KMS-11 (cell line): ENCODE data around the gene ISCA2.

Experiments
- H2AFZ ChIP-seq: fragments of 200-600 bp; sonication (generic); 2 replicates; pipeline ENCODE4 v1.6.1; 2016; ENCODE audit warnings: antibody characterized with exemption, mixed run types, low read depth
- H3K27ac ChIP-seq: fragments of 200-600 bp; sonication (generic); 2 replicates; pipeline ENCODE4 v1.6.1; 2016; ENCODE audit warnings: mild to moderate bottlenecking, mixed run types
- H3K27me3 ChIP-seq: fragments of 200-600 bp; sonication (generic); 2 replicates; pipeline ENCODE4 v1.6.1; 2017; ENCODE audit warnings: mild to moderate bottlenecking, low read depth, mixed run types, moderate library complexity; ENCODE audit not compliant: insufficient read depth
- H3K36me3 ChIP-seq: fragments of 200-600 bp; sonication (generic); 2 replicates; pipeline ENCODE4 v1.6.1; 2017; ENCODE audit warnings: mild to moderate bottlenecking, mixed run types; ENCODE audit not compliant: insufficient read depth
- H3K4me1 ChIP-seq: fragments of 200-600 bp; sonication (generic); 2 replicates; pipeline ENCODE4 v1.6.1; 2016; ENCODE audit warnings: mild to moderate bottlenecking, low read depth, mixed run types; ENCODE audit not compliant: poor library complexity, severe bottlenecking
- H3K4me2 ChIP-seq: fragments of 200-600 bp; sonication (generic); 2 replicates; pipeline ENCODE4 v1.7.0; 2016; ENCODE audit warnings: mild to moderate bottlenecking, mixed run types
- H3K4me3 ChIP-seq: fragments of 200-600 bp; sonication (generic); IDR thresholded peaks from 2 replicates; pipeline ENCODE4 v1.6.1; 2017; ENCODE audit warnings: low read depth, low read length, mixed read lengths; ENCODE audit not compliant: insufficient read depth
- H3K79me2 ChIP-seq: fragments of 200-600 bp; sonication (generic); 2 replicates; pipeline ENCODE4 v1.6.1; 2016; ENCODE audit warnings: low read depth, mixed run types; ENCODE audit not compliant: insufficient read depth
- H3K9ac ChIP-seq: fragments of 200-600 bp; sonication (generic); 2 replicates; pipeline ENCODE4 v1.6.1; 2016; ENCODE audit warnings: mild to moderate bottlenecking, mixed run types
- H4K20me1 ChIP-seq: fragments of 200-600 bp; sonication (generic); 2 replicates; pipeline ENCODE4 v1.6.1; 2016; ENCODE audit warnings: mild to moderate bottlenecking, mixed run types; ENCODE audit not compliant: insufficient read depth
- CTCF ChIP-seq: fragments of 200-600 bp; sonication (generic); conservative IDR thresholded peaks from 2 replicates; pipeline ENCODE4 v1.6.1; 2017; ENCODE audit warnings: low read depth, mild to moderate bottlenecking, antibody characterized with exemption, low read length, moderate library complexity, mixed read lengths

The ISCA2 gene

GRCh38 chr14:74469548-74470518, 23.7 kb upstream of the ISCA2 start:
- H3K27me3 ChIP-seq, result no peaks in the 10 kb centered on the region
- no peak for TF ChIP-seq CTCF
- H3K79me2 ChIP-seq, result no peaks in the 10 kb centered on the region
- no peaks in the 10 kb centered on the region for H3K36me3 ChIP-seq
- no peak overlapping the region for H3K4me2 ChIP-seq
- H3K27ac ChIP-seq, result no peak overlapping the region
- H4K20me1 ChIP-seq, result no peaks in the 10 kb centered on the region
- no peak overlapping the region for H2AFZ ChIP-seq
- H3K4me3 ChIP-seq, result no peak overlapping the region
- H3K4me1 ChIP-seq, result peaks cover 6% of the 10 kb centered on the region
- no peak overlapping the region for H3K9ac ChIP-seq

- H3K27ac ChIP-seq, result no peak overlapping the region
- no peaks in the 10 kb centered on the region for H3K27me3 ChIP-seq
- H4K20me1 ChIP-seq, result no peaks in the 10 kb centered on the region
- no peak overlapping the region for H3K4me2 ChIP-seq
- H2AFZ ChIP-seq, result no peak overlapping the region
- no peak overlapping the region for H3K9ac ChIP-seq
- H3K36me3 ChIP-seq, result no peaks in the 10 kb centered on the region
- peaks cover 6% of the 10 kb centered on the region for H3K4me1 ChIP-seq
- no peak overlapping the region for H3K4me3 ChIP-seq
- no peak for TF ChIP-seq CTCF
- no peaks in the 10 kb centered on the region for H3K79me2 ChIP-seq
Measured at GRCh38 chr14:74472601-74473000, 21.0 kb upstream of the ISCA2 start.

DNA sequence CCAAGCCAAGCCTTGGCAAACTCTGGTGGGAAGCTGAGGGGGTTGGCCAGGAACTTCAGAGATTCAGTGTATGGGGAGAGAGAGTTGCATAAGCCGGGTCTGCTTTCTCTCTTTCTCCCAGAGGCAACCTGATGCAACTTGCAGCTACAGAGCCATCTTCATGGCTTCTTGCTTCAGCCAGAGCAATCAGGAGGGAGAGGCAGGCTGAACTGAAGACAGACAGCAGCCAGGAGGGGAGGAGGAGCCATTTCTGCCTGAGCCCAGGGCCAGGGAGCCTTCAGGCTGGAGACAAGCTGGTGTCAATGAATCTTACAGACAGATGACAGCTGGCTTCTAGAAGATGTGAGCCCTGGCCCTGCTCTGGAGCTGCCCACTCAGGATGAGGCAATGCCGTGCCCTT, 19.2 kb upstream of the ISCA2 start:
- H3K27me3 ChIP-seq, result no peaks in the 10 kb centered on the region

DNA sequence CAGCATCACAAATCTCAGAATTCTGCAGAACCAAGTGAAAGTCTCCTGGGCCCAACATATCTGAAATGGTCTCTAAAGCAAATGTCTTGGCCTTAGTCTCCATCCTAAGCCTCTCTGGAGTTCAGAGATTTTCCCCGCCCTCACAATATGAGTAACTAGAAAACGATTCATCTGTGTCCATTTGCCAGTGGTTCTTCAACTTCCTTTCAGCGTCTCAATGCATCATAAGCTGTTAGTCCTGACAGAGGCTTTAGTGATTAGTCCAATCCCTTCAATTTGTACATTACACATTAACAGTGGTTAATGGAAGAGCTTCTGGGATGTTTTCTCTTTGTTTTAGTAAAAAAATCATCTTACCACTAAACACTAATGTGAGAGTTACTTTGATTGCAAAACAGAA, 17.9 kb upstream of the ISCA2 start:
- Histone ChIP-seq H2AFZ (no peak overlapping the region), H3K4me2 (no peak overlapping the region), H4K20me1 (no peaks in the 10 kb centered on the region), H3K27me3 (no peaks in the 10 kb centered on the region), H3K27ac (no peak overlapping the region), H3K9ac (no peak overlapping the region), H3K4me3 (no peak overlapping the region), H3K79me2 (no peaks in the 10 kb centered on the region), H3K36me3 (no peaks in the 10 kb centered on the region), H3K4me1 (no peaks in the 10 kb centered on the region)
- no peak for TF ChIP-seq CTCF

More for the DNA sequence above, 19.2 kb upstream of the ISCA2 start:
- Histone ChIP-seq H2AFZ (no peak overlapping the region), H3K36me3 (no peaks in the 10 kb centered on the region), H3K4me3 (no peak overlapping the region), H4K20me1 (no peaks in the 10 kb centered on the region), H3K4me1 (peaks cover 5% of the 10 kb centered on the region), H3K79me2 (no peaks in the 10 kb centered on the region), H3K27ac (no peak overlapping the region), H3K9ac (no peak overlapping the region), H3K4me2 (no peak overlapping the region)
- no peak for TF ChIP-seq CTCF
